HEK293 (cell line): ENCODE data around the gene TNFSF4.

ENCODE experiments used
- AEBP2 ChIP-seq: fragments of 450-650 bp; formaldehyde crosslinking; IDR thresholded peaks from 2 replicates; pipeline ENCODE4 v1.5.1; 2016; ENCODE audit warnings: missing biosample characterization, missing genetic modification characterization, borderline replicate concordance
- ATF2 ChIP-seq: fragments of 450-650 bp; formaldehyde crosslinking; IDR thresholded peaks from 2 replicates; pipeline ENCODE4 v1.5.1; 2016; ENCODE audit warnings: missing biosample characterization, missing genetic modification characterization, low read depth
- CTCF ChIP-seq: fragments of 450-650 bp; formaldehyde crosslinking; IDR thresholded peaks from 2 replicates; pipeline ENCODE4 v1.5.1; 2016; ENCODE audit warnings: missing biosample characterization, missing genetic modification characterization
- KLF9 ChIP-seq: fragments of 450-650 bp; formaldehyde crosslinking; IDR thresholded peaks from 2 replicates; pipeline ENCODE4 v1.5.1; 2016; ENCODE audit warnings: missing biosample characterization, missing genetic modification characterization, low read depth
- MEIS1 ChIP-seq: sonication (generic); formaldehyde crosslinking; IDR thresholded peaks from 2 replicates; pipeline ENCODE4 v1.8.1; 2022; ENCODE audit warnings: missing genetic modification reagents, mild to moderate bottlenecking, borderline replicate concordance
- SETDB1 ChIP-seq: IDR thresholded peaks from one replicate; pipeline ENCODE4 v1.6.1; 2017; ENCODE audit warnings: mild to moderate bottlenecking, low read length, moderate library complexity, mixed read lengths; ENCODE audit not compliant: insufficient read length
- ZBTB26 ChIP-seq: fragments of 450-650 bp; formaldehyde crosslinking; optimal IDR thresholded peaks from 2 replicates; pipeline ENCODE3; 2016; ENCODE audit warnings: missing biosample characterization, mild to moderate bottlenecking, missing genetic modification characterization
- ZFP37 ChIP-seq: fragments of 450-650 bp; formaldehyde crosslinking; IDR thresholded peaks from 2 replicates; pipeline ENCODE4 v1.5.1; 2016; ENCODE audit warnings: missing biosample characterization, missing genetic modification characterization
- ZNF274 ChIP-seq, 2 experiments: fragments of 200-500 bp in 1 of 2; fragments of 450-650 bp in 1 of 2; sonication (Bioruptor generic) in 1 of 2; formaldehyde crosslinking in 1 of 2; IDR thresholded peaks; 2 replicates each; pipeline versions ENCODE4 v1.5.1 to v1.6.1; 2014 to 2016; ENCODE audit warnings: borderline replicate concordance in 1 of 2, inconsistent platforms in 1 of 2, low read length in 1 of 2, missing biosample characterization in 1 of 2, missing genetic modification characterization in 1 of 2
- ZNF830 ChIP-seq: fragments of 450-650 bp; IDR thresholded peaks from 2 replicates; pipeline ENCODE4 v1.5.0; 2018; ENCODE audit warnings: missing biosample characterization, missing genetic modification characterization, low read depth, mild to moderate bottlenecking, moderate library complexity
- ZSCAN18 ChIP-seq: fragments of 450-650 bp; formaldehyde crosslinking; IDR thresholded peaks from 2 replicates; pipeline ENCODE4 v1.5.1; 2016; ENCODE audit warnings: missing biosample characterization, missing genetic modification characterization
- TF ChIP-seq, protein P1 (sequence below): fragments of 450-650 bp; formaldehyde crosslinking; IDR thresholded peaks from 2 replicates; pipeline ENCODE4 v1.5.1; 2016; ENCODE audit warnings: missing biosample characterization, missing genetic modification characterization
- TF ChIP-seq, protein P2 (sequence below): sonication (generic); formaldehyde crosslinking; IDR thresholded peaks from 2 replicates; pipeline ENCODE4 v1.8.1; 2022; ENCODE audit warnings: mild to moderate bottlenecking, moderate library complexity, missing genetic modification reagents
- TF ChIP-seq, protein P3 (sequence below): fragments of 450-650 bp; formaldehyde crosslinking; IDR thresholded peaks from 2 replicates; pipeline ENCODE4 v1.5.1; 2016; ENCODE audit warnings: missing biosample characterization, missing genetic modification characterization

DNA sequence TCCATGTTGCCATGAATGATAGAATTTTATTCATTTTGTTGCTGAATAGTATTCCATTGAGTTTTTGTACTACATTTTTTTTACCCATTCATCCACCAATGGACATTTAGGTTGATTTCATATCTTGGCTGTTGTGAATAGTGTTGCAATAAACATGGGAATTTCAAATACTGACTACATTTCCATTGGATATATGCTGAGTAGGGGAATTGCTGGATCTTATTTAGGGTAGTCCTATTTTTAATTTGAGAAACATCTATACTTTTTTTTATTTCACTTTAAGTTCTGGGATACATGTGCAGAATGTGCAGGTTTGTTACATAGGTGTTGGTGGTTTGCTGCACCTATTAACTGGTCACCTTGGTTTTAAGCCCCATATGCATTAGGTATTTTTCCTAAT is 38.8 kb upstream of the TNFSF4 start:
- TF ChIP-seq AEBP2 (tag by site-specific recombination), result no peak
- no peak for TF ChIP-seq CTCF (tag by site-specific recombination)
- TF ChIP-seq MEIS1 (CRISPR knock-in tag), result no peak
- TF ChIP-seq, protein P1, sequence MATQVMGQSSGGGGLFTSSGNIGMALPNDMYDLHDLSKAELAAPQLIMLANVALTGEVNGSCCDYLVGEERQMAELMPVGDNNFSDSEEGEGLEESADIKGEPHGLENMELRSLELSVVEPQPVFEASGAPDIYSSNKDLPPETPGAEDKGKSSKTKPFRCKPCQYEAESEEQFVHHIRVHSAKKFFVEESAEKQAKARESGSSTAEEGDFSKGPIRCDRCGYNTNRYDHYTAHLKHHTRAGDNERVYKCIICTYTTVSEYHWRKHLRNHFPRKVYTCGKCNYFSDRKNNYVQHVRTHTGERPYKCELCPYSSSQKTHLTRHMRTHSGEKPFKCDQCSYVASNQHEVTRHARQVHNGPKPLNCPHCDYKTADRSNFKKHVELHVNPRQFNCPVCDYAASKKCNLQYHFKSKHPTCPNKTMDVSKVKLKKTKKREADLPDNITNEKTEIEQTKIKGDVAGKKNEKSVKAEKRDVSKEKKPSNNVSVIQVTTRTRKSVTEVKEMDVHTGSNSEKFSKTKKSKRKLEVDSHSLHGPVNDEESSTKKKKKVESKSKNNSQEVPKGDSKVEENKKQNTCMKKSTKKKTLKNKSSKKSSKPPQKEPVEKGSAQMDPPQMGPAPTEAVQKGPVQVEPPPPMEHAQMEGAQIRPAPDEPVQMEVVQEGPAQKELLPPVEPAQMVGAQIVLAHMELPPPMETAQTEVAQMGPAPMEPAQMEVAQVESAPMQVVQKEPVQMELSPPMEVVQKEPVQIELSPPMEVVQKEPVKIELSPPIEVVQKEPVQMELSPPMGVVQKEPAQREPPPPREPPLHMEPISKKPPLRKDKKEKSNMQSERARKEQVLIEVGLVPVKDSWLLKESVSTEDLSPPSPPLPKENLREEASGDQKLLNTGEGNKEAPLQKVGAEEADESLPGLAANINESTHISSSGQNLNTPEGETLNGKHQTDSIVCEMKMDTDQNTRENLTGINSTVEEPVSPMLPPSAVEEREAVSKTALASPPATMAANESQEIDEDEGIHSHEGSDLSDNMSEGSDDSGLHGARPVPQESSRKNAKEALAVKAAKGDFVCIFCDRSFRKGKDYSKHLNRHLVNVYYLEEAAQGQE (tag by site-specific recombination), result no peak
- TF ChIP-seq, protein P2, sequence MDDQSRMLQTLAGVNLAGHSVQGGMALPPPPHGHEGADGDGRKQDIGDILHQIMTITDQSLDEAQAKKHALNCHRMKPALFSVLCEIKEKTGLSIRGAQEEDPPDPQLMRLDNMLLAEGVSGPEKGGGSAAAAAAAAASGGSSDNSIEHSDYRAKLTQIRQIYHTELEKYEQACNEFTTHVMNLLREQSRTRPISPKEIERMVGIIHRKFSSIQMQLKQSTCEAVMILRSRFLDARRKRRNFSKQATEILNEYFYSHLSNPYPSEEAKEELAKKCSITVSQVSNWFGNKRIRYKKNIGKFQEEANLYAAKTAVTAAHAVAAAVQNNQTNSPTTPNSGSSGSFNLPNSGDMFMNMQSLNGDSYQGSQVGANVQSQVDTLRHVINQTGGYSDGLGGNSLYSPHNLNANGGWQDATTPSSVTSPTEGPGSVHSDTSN, result no peak
- no peak for TF ChIP-seq ZFP37 (tag by site-specific recombination)
- TF ChIP-seq SETDB1, result no peak
- no peak for TF ChIP-seq KLF9 (tag by site-specific recombination)
- TF ChIP-seq, protein P3, sequence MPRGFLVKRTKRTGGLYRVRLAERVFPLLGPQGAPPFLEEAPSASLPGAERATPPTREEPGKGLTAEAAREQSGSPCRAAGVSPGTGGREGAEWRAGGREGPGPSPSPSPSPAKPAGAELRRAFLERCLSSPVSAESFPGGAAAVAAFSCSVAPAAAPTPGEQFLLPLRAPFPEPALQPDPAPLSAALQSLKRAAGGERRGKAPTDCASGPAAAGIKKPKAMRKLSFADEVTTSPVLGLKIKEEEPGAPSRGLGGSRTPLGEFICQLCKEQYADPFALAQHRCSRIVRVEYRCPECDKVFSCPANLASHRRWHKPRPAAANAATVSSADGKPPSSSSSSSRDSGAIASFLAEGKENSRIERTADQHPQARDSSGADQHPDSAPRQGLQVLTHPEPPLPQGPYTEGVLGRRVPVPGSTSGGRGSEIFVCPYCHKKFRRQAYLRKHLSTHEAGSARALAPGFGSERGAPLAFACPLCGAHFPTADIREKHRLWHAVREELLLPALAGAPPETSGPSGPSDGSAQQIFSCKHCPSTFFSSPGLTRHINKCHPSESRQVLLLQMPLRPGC (tag by site-specific recombination), result no peak
- TF ChIP-seq ZBTB26 (tag by site-specific recombination), result no peak
- no peak for TF ChIP-seq ZNF274 (IDR thresholded peaks at IDR 0.05; ENCODE audit: low read length)
- no peak for TF ChIP-seq ZNF274 (tag by site-specific recombination; IDR thresholded peaks at IDR 0.05; ENCODE audit: borderline replicate concordance)
- TF ChIP-seq ZNF830 (tag by site-specific recombination), result no peak
- TF ChIP-seq ZSCAN18 (tag by site-specific recombination), result no peak
- no peak for TF ChIP-seq ATF2 (tag by site-specific recombination)
